Measurements from ENCODE around the gene GSK3A. TPM values are rescaled to one million over a fixed set of nuclear protein-coding genes. Genes with fewer than 3 reads are reported as not detected.

The GSK3A gene
- total RNA-seq, 1 experiment from 2014 or later = 25.0 TPM

DNA sequence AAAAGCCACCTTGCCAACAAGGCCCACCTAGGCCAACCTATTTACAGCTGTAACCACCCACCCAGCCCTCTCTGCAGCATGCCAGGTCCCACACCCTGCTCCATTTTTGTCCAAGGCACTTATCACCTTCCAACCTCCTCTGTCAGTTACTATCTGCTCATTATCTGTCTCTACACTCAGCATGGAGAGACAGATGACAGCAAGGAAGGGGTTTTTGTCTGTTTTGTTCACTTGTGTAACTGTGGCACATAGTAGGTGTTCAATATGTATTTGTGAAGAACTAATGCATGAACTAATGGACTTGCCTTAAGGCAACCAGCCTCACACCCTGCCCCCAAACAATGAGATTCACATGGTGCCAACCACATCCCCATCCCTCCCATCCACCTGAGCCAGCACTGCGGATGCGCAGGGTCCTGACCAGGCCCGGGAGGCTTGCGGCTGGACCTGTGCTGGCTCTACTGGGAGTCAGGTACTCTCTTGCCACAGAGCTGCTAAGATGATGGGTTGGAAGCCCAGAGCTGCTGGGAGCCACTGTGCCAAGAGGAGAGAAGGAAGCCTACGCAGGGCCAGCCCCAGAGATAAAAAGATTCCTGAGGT lies 42.2 kb downstream of the GSK3A start:
- BruUV-seq (replicated peaks) = no TSS peak
- no peaks in the 10 kb centered on the region for H3F3A ChIP-seq (ENCODE audit: low read length, unreplicated experiment)
- H3K4me2 ChIP-seq (ENCODE audit: low read length) = no peak overlapping the region
- no peaks in the 10 kb centered on the region for H3K27me3 ChIP-seq (ENCODE audit: low read length)
- H3K9me3 ChIP-seq (ENCODE audit: low read length) = no peaks in the 10 kb centered on the region
- no peak overlapping the region for H3K9ac ChIP-seq (ENCODE audit: low read length)
- no peak for ATAC-seq
- intact Hi-C loops (cut with micrococcal nuclease) = no loop called here
- no peaks in the 10 kb centered on the region for H4K20me1 ChIP-seq (ENCODE audit: low read length)
- H2AFZ ChIP-seq (ENCODE audit: low read length) = no peak overlapping the region
- H3K36me3 ChIP-seq (ENCODE audit: low read depth, low read length) = peaks cover 5% of the 10 kb centered on the region; the same call in 1 of the 2 replicates
- POLR2A ChIA-PET (ENCODE audit: unreplicated experiment) = no interaction called here
- no peak overlapping the region for H3K4me3 ChIP-seq (ENCODE audit: low read length)
- H3K79me2 ChIP-seq (ENCODE audit: low read length) = peaks cover 37% of the 10 kb centered on the region
- DNase-seq = no peak
- no peaks in the 10 kb centered on the region for H3K4me1 ChIP-seq (ENCODE audit: insufficient read depth, low read length)
- no peaks in the 10 kb centered on the region for H3K9me2 ChIP-seq (replicated peaks; ENCODE audit: low read length)
- H3K27ac ChIP-seq (ENCODE audit: low read length) = no peak overlapping the region
- CTCF ChIA-PET = no interaction called here
- TF ChIP-seq EZH2phosphoT487 (IDR thresholded peaks at IDR 0.05; ENCODE audit: borderline replicate concordance, low read length) = no peak
- no peak for TF ChIP-seq CTCF (conservative IDR thresholded peaks at IDR 0.05; ENCODE audit: low read depth, low read length)
- no peak for TF ChIP-seq EZH2 (IDR thresholded peaks at IDR 0.05; ENCODE audit: low read length, unreplicated experiment)

- Histone ChIP-seq H3K27me3 (ENCODE audit: low read length) (no peaks in the 10 kb centered on the region), H3K4me3 (ENCODE audit: low read length) (no peak overlapping the region), H3K9me3 (ENCODE audit: low read length) (no peaks in the 10 kb centered on the region), H3K4me1 (ENCODE audit: insufficient read depth, low read length) (no peaks in the 10 kb centered on the region), H3K4me2 (ENCODE audit: low read length) (no peak overlapping the region), H3K9ac (ENCODE audit: low read length) (no peak overlapping the region), H3F3A (ENCODE audit: low read length, unreplicated experiment) (no peaks in the 10 kb centered on the region), H3K27ac (ENCODE audit: low read length) (no peak overlapping the region), H3K36me3 (ENCODE audit: low read depth, low read length) (peaks cover 5% of the 10 kb centered on the region; the same call in 1 of the 2 replicates), H3K79me2 (ENCODE audit: low read length) (peaks cover 31% of the 10 kb centered on the region; the same call in 1 of the 2 replicates), H2AFZ (ENCODE audit: low read length) (no peak overlapping the region), H4K20me1 (ENCODE audit: low read length) (no peaks in the 10 kb centered on the region), H3K9me2 (replicated peaks; ENCODE audit: low read length) (no peaks in the 10 kb centered on the region)
- POLR2A ChIA-PET (ENCODE audit: unreplicated experiment) = no interaction called here
- CTCF ChIA-PET = no interaction called here
- TF ChIP-seq EZH2phosphoT487 (IDR thresholded peaks at IDR 0.05; ENCODE audit: borderline replicate concordance, low read length) = no peak
- TF ChIP-seq EZH2 (IDR thresholded peaks at IDR 0.05; ENCODE audit: low read length, unreplicated experiment) = no peak
- ATAC-seq (no peak), DNase-seq (no peak)
- no TSS peak for BruUV-seq (replicated peaks)
- intact Hi-C loops (cut with micrococcal nuclease) = no loop called here
These were observed 42.8 kb downstream of the GSK3A start for GRCh38 chr19:42199440-42200115.

DNA sequence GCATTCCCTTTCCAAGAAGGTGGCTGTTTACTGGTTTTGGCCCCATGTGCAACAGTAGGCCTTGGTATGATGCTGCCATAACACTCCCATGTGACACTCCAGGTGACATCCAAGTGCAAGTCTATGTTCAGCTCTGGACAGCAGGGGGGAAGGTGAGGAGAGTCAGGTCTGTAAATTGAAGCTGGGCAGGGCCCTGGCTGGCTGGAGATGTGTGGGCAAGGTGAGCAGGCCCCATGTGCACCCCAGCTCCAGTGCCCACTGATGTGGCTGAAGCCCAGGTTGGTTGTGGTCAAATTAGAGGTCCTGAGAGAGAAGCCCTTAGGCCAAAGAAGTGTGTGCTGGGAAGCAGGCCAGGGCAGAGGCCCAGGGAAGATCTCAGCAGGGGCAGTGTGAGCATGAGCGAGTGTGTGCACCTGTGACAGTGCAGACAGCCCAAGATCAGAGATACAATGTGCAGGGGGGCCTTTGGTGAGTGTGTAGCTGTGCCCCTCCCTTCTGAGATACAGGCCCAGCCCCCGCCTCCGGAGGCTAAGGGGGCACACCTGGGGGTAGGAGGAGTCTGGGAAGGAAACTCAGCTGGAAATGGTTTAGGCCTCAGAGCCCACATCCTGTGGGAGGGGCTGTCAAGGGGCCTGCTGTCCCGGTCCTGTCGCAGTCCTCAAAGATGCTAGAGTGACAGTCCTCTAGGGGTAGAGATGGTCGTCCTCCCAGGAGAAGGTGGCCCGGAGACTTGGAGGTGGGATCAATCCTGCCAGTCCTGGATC lies 43.5 kb downstream of the GSK3A start:
- no peaks in the 10 kb centered on the region for H4K20me1 ChIP-seq (ENCODE audit: low read length)
- no peak for ATAC-seq
- H3F3A ChIP-seq (ENCODE audit: low read length, unreplicated experiment) = no peaks in the 10 kb centered on the region
- no peak for DNase-seq
- no peak overlapping the region for H2AFZ ChIP-seq (ENCODE audit: low read length)
- TSS peak; percentile 20 for BruUV-seq (replicated peaks)
- peaks cover 4% of the 10 kb centered on the region for H3K4me1 ChIP-seq (ENCODE audit: insufficient read depth, low read length)
- H3K9me3 ChIP-seq (ENCODE audit: low read length) = no peaks in the 10 kb centered on the region
- intact Hi-C loops (cut with micrococcal nuclease) = no loop called here
- H3K79me2 ChIP-seq (ENCODE audit: low read length) = peaks cover 27% of the 10 kb centered on the region; the same call in 1 of the 2 replicates
- H3K4me2 ChIP-seq (ENCODE audit: low read length) = no peak overlapping the region
- CTCF ChIA-PET = no interaction called here
- no peak overlapping the region for H3K9ac ChIP-seq (ENCODE audit: low read length)
- no peak overlapping the region for H3K27ac ChIP-seq (ENCODE audit: low read length)
- no peak for TF ChIP-seq EZH2phosphoT487 (IDR thresholded peaks at IDR 0.05; ENCODE audit: borderline replicate concordance, low read length)
- TF ChIP-seq CTCF (conservative IDR thresholded peaks at IDR 0.05; ENCODE audit: low read depth, low read length) = no peak
- no peak for TF ChIP-seq EZH2 (IDR thresholded peaks at IDR 0.05; ENCODE audit: low read length, unreplicated experiment)
- peaks cover 3% of the 10 kb centered on the region; the same call in 1 of the 2 replicates for H3K36me3 ChIP-seq (ENCODE audit: low read depth, low read length)
- H3K9me2 ChIP-seq (replicated peaks; ENCODE audit: low read length) = no peaks in the 10 kb centered on the region
- POLR2A ChIA-PET (ENCODE audit: unreplicated experiment) = interaction anchor here (0.6 kb wide), 1 partner anchor 44 kb away, joined by 3 read pairs; the partner anchor contains the start of gene GSK3A
- H3K4me3 ChIP-seq (ENCODE audit: low read length) = no peak overlapping the region
- no peaks in the 10 kb centered on the region for H3K27me3 ChIP-seq (ENCODE audit: low read length)
